Endothelial cell of umbilical vein (primary cell): ENCODE measurements around the gene OPRL1. TPM values are rescaled to one million over a fixed set of nuclear protein-coding genes. Genes with fewer than 3 reads are reported as not detected.

Source experiments
- BruUV-seq: library from RNA; stranded (reverse); fragments of 400-500 nt; replicated peaks from 2 replicates; lab custom pipeline; 2021; lab: Mats Ljungman, UMichigan
- CTCF ChIA-PET: fragments of 300-600, 350-600 bp; sonication (Branson Sonifier 250); formaldehyde crosslinking; loops from one replicate; lab custom pipeline; 2021; ENCODE audit warnings: antibody characterized with exemption, inconsistent platforms; lab: Charles Lee
- POLR2A ChIA-PET: fragments of 300-600, 350-600 bp; sonication (Branson Sonifier 250); formaldehyde crosslinking; loops from one replicate; lab custom pipeline; 2021; ENCODE audit warnings: antibody characterized with exemption, inconsistent platforms; lab: Charles Lee
- DNase-seq: peaks from one replicate; pipeline ENCODE4 v3.0.0-alpha.2; 2011; ENCODE audit warnings: low read depth, low spot score
- FAIRE-seq: peaks from 2 replicates; lab custom pipeline; 2011; peaks lifted over from hg19 to GRCh38; lab: Jason Lieb, UNC
- H2AFZ ChIP-seq: 2 replicates; pipeline ENCODE4 v1.6.0; 2012; ENCODE audit warnings: low read depth, low read length, control low read depth, inconsistent platforms
- H3K27ac ChIP-seq: 2 replicates; pipeline ENCODE4 v1.5.1; 2011; ENCODE audit warnings: low read depth, mild to moderate bottlenecking, control low read depth, low read length, moderate library complexity; ENCODE audit not compliant: insufficient read depth
- H3K27me3 ChIP-seq, 2 experiments: 2 replicates each; pipeline versions ENCODE4 v1.6.0 to v1.6.1; 2011; ENCODE audit warnings: low read length in 2 of 2, mixed read lengths in 1 of 2; ENCODE audit not compliant: control insufficient read depth in 2 of 2, insufficient read depth in 2 of 2
- H3K36me3 ChIP-seq, 2 experiments: 2 replicates in 1 of 2; 3 replicates in 1 of 2; pipeline ENCODE4 v1.5.1; 2011; ENCODE audit warnings: low read length in 2 of 2, mild to moderate bottlenecking in 1 of 2, moderate library complexity in 1 of 2; ENCODE audit not compliant: control insufficient read depth in 2 of 2, insufficient read depth in 2 of 2; ENCODE audit errors: extremely low read depth in 1 of 2
- H3K4me1 ChIP-seq: 3 replicates; pipeline ENCODE4 v1.5.1; 2011; ENCODE audit warnings: mild to moderate bottlenecking, low read length; ENCODE audit not compliant: control insufficient read depth, insufficient read depth; ENCODE audit errors: extremely low read depth
- H3K4me2 ChIP-seq: 2 replicates; pipeline ENCODE4 v1.6.1; 2011; ENCODE audit warnings: low read length, control low read depth, mixed read lengths; ENCODE audit not compliant: insufficient read depth
- H3K4me3 ChIP-seq, 3 experiments: fragments of 200-600 bp in 1 of 3; sonication (generic), shearing (Covaris generic) in 1 of 3; replicated peaks in 1 of 3; 2 replicates each; pipeline ENCODE4 v1.5.1; 2011 to 2016; ENCODE audit warnings: control low read depth in 3 of 3, low read length in 3 of 3, mild to moderate bottlenecking in 2 of 3, inconsistent platforms in 1 of 3, low read depth in 1 of 3, moderate library complexity in 1 of 3; ENCODE audit not compliant: insufficient read depth in 1 of 3
- H3K79me2 ChIP-seq: 2 replicates; pipeline ENCODE4 v1.6.0; 2012; ENCODE audit warnings: low read length, inconsistent platforms; ENCODE audit not compliant: control insufficient read depth, insufficient read depth
- H3K9ac ChIP-seq: replicated peaks from 2 replicates; pipeline ENCODE3; 2011; ENCODE audit warnings: low read length, control low read depth; ENCODE audit not compliant: insufficient read depth; ENCODE audit errors: extremely low read depth
- H3K9me1 ChIP-seq: replicated peaks from 3 replicates; pipeline ENCODE4 v1.6.0; 2011; ENCODE audit warnings: mild to moderate bottlenecking, low read length; ENCODE audit not compliant: control insufficient read depth, insufficient read depth; ENCODE audit errors: extremely low read depth
- H3K9me3 ChIP-seq: replicated peaks from 2 replicates; pipeline ENCODE4 v1.5.1; 2012; ENCODE audit warnings: low read length, inconsistent platforms; ENCODE audit not compliant: control insufficient read depth, insufficient read depth
- H4K20me1 ChIP-seq: replicated peaks from 2 replicates; pipeline ENCODE3; 2011; ENCODE audit warnings: mild to moderate bottlenecking, low read length; ENCODE audit not compliant: control insufficient read depth, insufficient read depth; ENCODE audit errors: extremely low read depth
- EZH2 ChIP-seq: IDR thresholded peaks from 2 replicates; pipeline ENCODE4 v1.6.1; 2012; ENCODE audit warnings: borderline replicate concordance, low read depth, mild to moderate bottlenecking, moderate library complexity, low read length, inconsistent platforms; ENCODE audit not compliant: severe bottlenecking
- FOS ChIP-seq: IDR thresholded peaks from 2 replicates; pipeline ENCODE4 v1.6.1; 2011; ENCODE audit warnings: mild to moderate bottlenecking, low read length, moderate library complexity, borderline replicate concordance; ENCODE audit not compliant: insufficient read depth
- GATA2 ChIP-seq: IDR thresholded peaks from 2 replicates; pipeline ENCODE4 v1.7.0; 2011; ENCODE audit warnings: low read depth, mild to moderate bottlenecking, moderate library complexity, mixed read lengths, low read length; ENCODE audit not compliant: insufficient read length, insufficient read depth
- JUN ChIP-seq: IDR thresholded peaks from 2 replicates; pipeline ENCODE4 v1.6.1; 2011; ENCODE audit warnings: borderline replicate concordance, low read depth; ENCODE audit not compliant: insufficient read length, insufficient read depth
- MYC ChIP-seq: IDR thresholded peaks from one replicate; pipeline ENCODE4 v1.6.1; 2011; ENCODE audit warnings: mild to moderate bottlenecking, low read depth, low read length
- POLR2A ChIP-seq: IDR thresholded peaks from 2 replicates; pipeline ENCODE4 v1.6.1; 2012; ENCODE audit warnings: low read depth, mild to moderate bottlenecking, control low read depth, low read length
- POLR2AphosphoS5 ChIP-seq: IDR thresholded peaks from 2 replicates; pipeline ENCODE4 v1.6.1; 2012; ENCODE audit warnings: low read depth, mild to moderate bottlenecking, control low read depth, low read length, moderate library complexity; ENCODE audit not compliant: insufficient read depth
- dilution Hi-C: fragments of 300-500 bp; cut with MboI; formaldehyde crosslinking; loops from one replicate; pipeline ENCODE4 v1.15.0; 2019; ENCODE audit warnings: low sequenced_read_pairs; ENCODE audit not compliant: extremely low pct_ligation_motif_present
- intact Hi-C: fragments of 100-400 bp; cut with micrococcal nuclease; formaldehyde crosslinking; loops from one replicate; pipeline ENCODE4 v1.10.0; 2022
- polyA plus RNA-seq, 4 experiments: library from polyadenylated mRNA; depleted of rRNA in 3 of 4; stranded (reverse) in 3 of 4; unstranded in 1 of 4; fragments of >200 nt; gene quantifications; 2 replicates each; pipeline versions ENCODE4 v1.2.1 to v1.2.3, GENCODE V29; 2011 to 2012; ENCODE audit warnings: missing spikeins in 1 of 4
- total RNA-seq: library from RNA; stranded (reverse); gene quantifications from 2 replicates; pipeline ENCODE4 v1.2.3, GENCODE V29; 2021
- TF ChIP-seq, protein P1 (sequence below), 2 donors: IDR thresholded peaks; 1 replicate in 1 of 2; 2 replicates in 1 of 2; pipeline ENCODE4 v1.5.1; 2011; ENCODE audit warnings: low read length in 2 of 2, mild to moderate bottlenecking in 2 of 2, moderate library complexity in 2 of 2, control low read depth in 1 of 2, inconsistent platforms in 1 of 2, low read depth in 1 of 2; ENCODE audit not compliant: insufficient read depth in 1 of 2; ENCODE audit errors: extremely low read depth in 1 of 2
- TF ChIP-seq, protein P2 (sequence below): IDR thresholded peaks from 2 replicates; pipeline ENCODE4 v1.6.1; 2011; ENCODE audit not compliant: insufficient read depth, insufficient read length

Gene OPRL1
- total and polyA plus RNA-seq, 2 donors (not counting 3 experiments of a cell fraction or from before 2014, with no cell fraction given), result 1.9 to 2.0 TPM

DNA sequence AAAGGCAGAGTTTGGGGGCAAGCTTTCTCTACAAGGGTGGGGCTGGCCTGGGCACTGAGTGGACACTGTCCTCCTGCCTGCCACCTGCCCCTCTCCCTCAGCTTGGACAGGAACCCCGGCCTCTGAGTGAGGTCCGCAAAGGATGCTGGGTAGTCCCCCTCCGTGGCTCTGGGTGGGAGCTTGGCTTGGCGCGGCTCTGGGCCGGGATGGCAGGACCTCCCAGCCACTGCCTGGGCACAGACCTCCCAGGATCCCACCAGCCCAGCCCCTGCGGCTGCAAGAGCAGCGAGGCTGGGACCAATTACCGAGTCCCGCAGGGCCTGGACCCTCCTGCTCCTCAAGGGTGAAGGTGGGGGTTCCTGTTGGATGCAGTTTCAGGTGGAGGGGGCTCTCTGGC is 27.6 kb upstream of the OPRL1 start:
- H3K4me1 ChIP-seq, result peaks cover 77% of the 10 kb centered on the region
- H3K4me2 ChIP-seq, result no peak overlapping the region
- no peak overlapping the region for H3K9ac ChIP-seq
- peaks cover 7 to 8% of the 10 kb centered on the region in 2 experiments for H3K36me3 ChIP-seq
- TF ChIP-seq POLR2AphosphoS5 (no peak), JUN (no peak), FOS (no peak), POLR2A (no peak), MYC (no peak), EZH2 (no peak), GATA2 (no peak)
- TF ChIP-seq, protein P1, sequence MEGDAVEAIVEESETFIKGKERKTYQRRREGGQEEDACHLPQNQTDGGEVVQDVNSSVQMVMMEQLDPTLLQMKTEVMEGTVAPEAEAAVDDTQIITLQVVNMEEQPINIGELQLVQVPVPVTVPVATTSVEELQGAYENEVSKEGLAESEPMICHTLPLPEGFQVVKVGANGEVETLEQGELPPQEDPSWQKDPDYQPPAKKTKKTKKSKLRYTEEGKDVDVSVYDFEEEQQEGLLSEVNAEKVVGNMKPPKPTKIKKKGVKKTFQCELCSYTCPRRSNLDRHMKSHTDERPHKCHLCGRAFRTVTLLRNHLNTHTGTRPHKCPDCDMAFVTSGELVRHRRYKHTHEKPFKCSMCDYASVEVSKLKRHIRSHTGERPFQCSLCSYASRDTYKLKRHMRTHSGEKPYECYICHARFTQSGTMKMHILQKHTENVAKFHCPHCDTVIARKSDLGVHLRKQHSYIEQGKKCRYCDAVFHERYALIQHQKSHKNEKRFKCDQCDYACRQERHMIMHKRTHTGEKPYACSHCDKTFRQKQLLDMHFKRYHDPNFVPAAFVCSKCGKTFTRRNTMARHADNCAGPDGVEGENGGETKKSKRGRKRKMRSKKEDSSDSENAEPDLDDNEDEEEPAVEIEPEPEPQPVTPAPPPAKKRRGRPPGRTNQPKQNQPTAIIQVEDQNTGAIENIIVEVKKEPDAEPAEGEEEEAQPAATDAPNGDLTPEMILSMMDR (IDR thresholded peaks at IDR 0.05; ENCODE audit: extremely low read depth in 1 of 2, insufficient read depth in 1 of 2, low read depth in 1 of 2, low read length in 2 of 2), result no peak
- TF ChIP-seq, protein P2, sequence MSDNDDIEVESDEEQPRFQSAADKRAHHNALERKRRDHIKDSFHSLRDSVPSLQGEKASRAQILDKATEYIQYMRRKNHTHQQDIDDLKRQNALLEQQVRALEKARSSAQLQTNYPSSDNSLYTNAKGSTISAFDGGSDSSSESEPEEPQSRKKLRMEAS, result no peak
- no peak overlapping the region for H2AFZ ChIP-seq
- FAIRE-seq (no peak), DNase-seq (no peak)
- intact Hi-C loops (loop anchor here (10.0 kb wide), 1 partner anchor 158 kb away; the partner anchor contains the start of gene DNAJC5), dilution Hi-C loops (no loop called here)
- no peaks in the 10 kb centered on the region for H3K9me3 ChIP-seq
- H4K20me1 ChIP-seq, result peaks cover 3% of the 10 kb centered on the region
- ChIA-PET CTCF (interaction anchor here (1.0 to 15.2 kb wide), 2 partner anchors 13 to 72 kb away, joined by 4 to 412 read pairs; partner anchors contain the start of gene C20orf204), POLR2A (interaction anchor here (2.4 kb wide), 1 partner anchor 13 kb away, joined by 21 read pairs; no protein-coding TSS in a partner anchor)
- peaks cover 14% of the 10 kb centered on the region for H3K79me2 ChIP-seq
- no peak overlapping the region for H3K4me3 ChIP-seq
- BruUV-seq, result no TSS peak
- no peaks in the 10 kb centered on the region for H3K9me1 ChIP-seq
- peak overlapping the region; percentile 26 for H3K27ac ChIP-seq
- H3K27me3 ChIP-seq, result no peaks in the 10 kb centered on the region
